IMR-90 (cell line): ENCODE measurements around the gene MAB21L2. TPM values are rescaled to one million over a fixed set of nuclear protein-coding genes. Genes with fewer than 3 reads are reported as not detected.

Experiments used
- ATAC-seq: fragments of 200-7000 bp; cut with Tn5 transposase; 2 replicates; pipeline ENCODE4 v1.9.1; 2020; ENCODE audit warnings: low read depth, mild to moderate bottlenecking, moderate library complexity
- BruUV-seq: library from RNA; stranded (reverse); fragments of 400-500 nt; replicated peaks from 2 replicates; lab custom pipeline; 2021; lab: Mats Ljungman, UMichigan
- CTCF ChIA-PET: fragments of 300-600 bp; formaldehyde crosslinking; extraction: SDS; loops from one replicate; lab custom pipeline; 2021; ENCODE audit warnings: antibody characterized with exemption; lab: Yijun Ruan, JAX
- POLR2A ChIA-PET: fragments of 300-600 bp; sonication (Branson Sonifier 250); formaldehyde crosslinking; loops from one replicate; lab custom pipeline; 2022; ENCODE audit warnings: antibody characterized with exemption; ENCODE audit not compliant: unreplicated experiment; lab: Charles Lee
- DNase-seq: peaks from one replicate; pipeline ENCODE4 v3.0.0; 2013
- H2AFZ ChIP-seq: replicated peaks from 2 replicates; pipeline ENCODE3; 2013; ENCODE audit warnings: low read length, mild to moderate bottlenecking; ENCODE audit not compliant: poor library complexity
- H2AK5ac ChIP-seq: 2 replicates; pipeline ENCODE4 v1.6.1; 2013; ENCODE audit warnings: low read depth, low read length, inconsistent platforms
- H2AK9ac ChIP-seq: replicated peaks from 2 replicates; pipeline ENCODE3; 2013; ENCODE audit warnings: mild to moderate bottlenecking, low read depth, low read length, moderate library complexity; ENCODE audit not compliant: poor library complexity
- H2BK120ac ChIP-seq: 2 replicates; pipeline ENCODE4 v1.6.1; 2013; ENCODE audit warnings: low read depth, low read length, inconsistent platforms
- H2BK15ac ChIP-seq: 3 replicates; pipeline ENCODE4 v1.6.1; 2013; ENCODE audit warnings: low read depth, low read length, inconsistent platforms
- H2BK20ac ChIP-seq: 2 replicates; pipeline ENCODE4 v1.6.1; 2013; ENCODE audit warnings: low read depth, mild to moderate bottlenecking, inconsistent platforms, low read length, moderate library complexity
- H2BK5ac ChIP-seq: 2 replicates; pipeline ENCODE4 v1.6.1; 2013; ENCODE audit warnings: mild to moderate bottlenecking, low read depth, low read length, inconsistent platforms; ENCODE audit not compliant: poor library complexity, severe bottlenecking
- H3K14ac ChIP-seq: replicated peaks from 2 replicates; pipeline ENCODE4 v1.6.1; 2013; ENCODE audit warnings: low read depth, low read length, inconsistent platforms
- H3K18ac ChIP-seq: 2 replicates; pipeline ENCODE4 v1.6.1; 2013; ENCODE audit warnings: low read depth, low read length, control low read depth
- H3K23ac ChIP-seq: 2 replicates; pipeline ENCODE4 v1.6.1; 2013; ENCODE audit warnings: low read depth, low read length, inconsistent platforms
- H3K27ac ChIP-seq: 2 replicates; pipeline ENCODE4 v1.5.1; 2013; ENCODE audit warnings: mild to moderate bottlenecking, control low read depth, low read length; ENCODE audit not compliant: insufficient read depth
- H3K27me3 ChIP-seq: 2 replicates; pipeline ENCODE4 v1.6.1; 2013; ENCODE audit warnings: low read length; ENCODE audit not compliant: control insufficient read depth, insufficient read depth
- H3K36me3 ChIP-seq: 2 replicates; pipeline ENCODE4 v1.6.1; 2013; ENCODE audit warnings: low read length, mixed read lengths; ENCODE audit not compliant: control insufficient read depth, insufficient read depth
- H3K4ac ChIP-seq: 2 replicates; pipeline ENCODE4 v1.6.1; 2013; ENCODE audit warnings: low read depth, low read length, inconsistent platforms
- H3K4me1 ChIP-seq: 2 replicates; pipeline ENCODE4 v1.6.1; 2013; ENCODE audit warnings: low read length, mixed read lengths; ENCODE audit not compliant: control insufficient read depth, insufficient read depth
- H3K4me2 ChIP-seq: 2 replicates; pipeline ENCODE4 v1.6.1; 2013; ENCODE audit warnings: low read depth, mild to moderate bottlenecking, control low read depth, low read length, moderate library complexity
- H3K4me3 ChIP-seq: 2 replicates; pipeline ENCODE4 v1.5.1; 2013; ENCODE audit warnings: low read depth, mild to moderate bottlenecking, control low read depth, low read length, moderate library complexity; ENCODE audit not compliant: insufficient read depth
- H3K56ac ChIP-seq: 2 replicates; pipeline ENCODE4 v1.6.1; 2013; ENCODE audit warnings: low read length, inconsistent platforms; ENCODE audit not compliant: insufficient read depth; ENCODE audit errors: extremely low read depth
- H3K79me1 ChIP-seq, 2 experiments: 2 replicates each; pipeline ENCODE4 v1.6.1; 2013; ENCODE audit warnings: low read length in 2 of 2, inconsistent platforms in 1 of 2, low read depth in 1 of 2
- H3K9ac ChIP-seq: 2 replicates; pipeline ENCODE4 v1.6.1; 2013; ENCODE audit warnings: low read depth, low read length, control low read depth
- H3K9me1 ChIP-seq: 2 replicates; pipeline ENCODE4 v1.6.1; 2013; ENCODE audit warnings: low read length, inconsistent platforms; ENCODE audit not compliant: insufficient read depth
- H3K9me3 ChIP-seq: 2 replicates; pipeline ENCODE4 v1.6.1; 2013; ENCODE audit warnings: low read length; ENCODE audit not compliant: control insufficient read depth, insufficient read depth
- H4K20me1 ChIP-seq: 2 replicates; pipeline ENCODE4 v1.6.1; 2013; ENCODE audit warnings: low read length, inconsistent platforms; ENCODE audit not compliant: insufficient read depth
- H4K5ac ChIP-seq: 2 replicates; pipeline ENCODE4 v1.6.1; 2013; ENCODE audit warnings: mild to moderate bottlenecking, low read depth, low read length, control low read depth
- H4K8ac ChIP-seq, 2 experiments: 2 replicates each; pipeline ENCODE4 v1.6.1; 2013; ENCODE audit warnings: low read depth in 2 of 2, low read length in 2 of 2, control low read depth in 1 of 2, inconsistent platforms in 1 of 2
- H4K91ac ChIP-seq: 2 replicates; pipeline ENCODE4 v1.6.1; 2013; ENCODE audit warnings: low read depth, low read length, inconsistent platforms; ENCODE audit not compliant: insufficient read depth
- FOS ChIP-seq: fragments of 150-350 bp; IDR thresholded peaks from 2 replicates; pipeline ENCODE4 v1.6.1; 2016; ENCODE audit warnings: low read depth, low read length
- MAFK ChIP-seq: IDR thresholded peaks from 2 replicates; pipeline ENCODE4 v1.6.1; 2012; ENCODE audit warnings: low read depth, low read length, improper control_type of control experiment
- dilution Hi-C: fragments of 300-500 bp; cut with HindIII; formaldehyde crosslinking; loops from one replicate; pipeline ENCODE4 v1.14.3; 2018; ENCODE audit warnings: low sequenced_read_pairs; ENCODE audit not compliant: unreplicated experiment
- in situ Hi-C: fragments of 300-500 bp; cut with MboI; formaldehyde crosslinking; loops from 3 replicates; pipeline ENCODE4 v1.14.3; 2019; ENCODE audit warnings: low sequenced_read_pairs, inconsistent platforms, mixed read lengths
- intact Hi-C: fragments of 100-400 bp; cut with micrococcal nuclease; formaldehyde crosslinking; loops from 2 replicates; pipeline ENCODE4 v1.10.0; 2022
- polyA plus RNA-seq, 3 experiments: library from polyadenylated mRNA; depleted of rRNA; stranded (reverse); fragments of >200 nt; gene quantifications; 2 replicates each; pipeline ENCODE4 v1.2.3, GENCODE V29; 2012; ENCODE audit warnings: low replicate concordance in 1 of 3
- total RNA-seq: library from RNA; depleted of rRNA; stranded (reverse); fragments of >200 nt; gene quantifications from 2 replicates; pipeline ENCODE4 v1.2.3, GENCODE V29; 2012

MAB21L2 gene
- total and polyA plus RNA-seq, 2 of the 4 experiments (the other 2 are of a cell fraction): 7.6 to 12.0 TPM

GRCh38 chr4:150586162-150586810 is 4.3 kb downstream of the MAB21L2 start:
- dilution Hi-C loops: no loop called here
- no peak overlapping the region; the same call in 1 of the 2 replicates for H3K4me2 ChIP-seq
- H4K5ac ChIP-seq: no peak overlapping the region
- no peak overlapping the region for H4K8ac ChIP-seq
- no peak overlapping the region for H2BK20ac ChIP-seq
- H3K9me3 ChIP-seq: no peaks in the 10 kb centered on the region
- H3K23ac ChIP-seq: no peak overlapping the region
- no peak overlapping the region for H3K9ac ChIP-seq
- no peaks in the 10 kb centered on the region for H3K27me3 ChIP-seq
- no peak overlapping the region for H2AFZ ChIP-seq
- no peak overlapping the region for H2BK120ac ChIP-seq
- H3K79me1 ChIP-seq: peaks cover 0 to 9% of the 10 kb centered on the region in 2 experiments; a peak in 1 of 4 replicates
- ATAC-seq (no peak), DNase-seq (no peak)
- ChIA-PET CTCF (no interaction called here), POLR2A (no interaction called here)
- no peak overlapping the region for H4K91ac ChIP-seq
- no peaks in the 10 kb centered on the region for H3K4me1 ChIP-seq
- no peaks in the 10 kb centered on the region for H3K36me3 ChIP-seq
- H2BK15ac ChIP-seq: no peak overlapping the region
- H3K14ac ChIP-seq: no peak overlapping the region
- no peaks in the 10 kb centered on the region for H4K20me1 ChIP-seq
- H3K4me3 ChIP-seq: peak overlapping the region; percentile 50; the same call in 1 of the 2 replicates
- in situ Hi-C loops: loop anchor here (5.0 to 10.0 kb wide), 2 partner anchors 289 to 581 kb away; no protein-coding TSS in a partner anchor
- no peak overlapping the region for H2BK5ac ChIP-seq
- no peak overlapping the region for H3K56ac ChIP-seq
- BruUV-seq: no TSS peak
- no peaks in the 10 kb centered on the region for H3K9me1 ChIP-seq
- H3K4ac ChIP-seq: no peak overlapping the region
- no peak overlapping the region for H2AK5ac ChIP-seq
- H2AK9ac ChIP-seq: no peak overlapping the region
- TF ChIP-seq MAFK (0 out of 2 replicates have a peak, but pooled peaks have one; percentile 20), FOS (no peak)
- no peak overlapping the region for H3K27ac ChIP-seq
- no peak overlapping the region for H3K18ac ChIP-seq
- intact Hi-C loops: no loop called here
